ENCODE measurements around the gene REC114.

The REC114 gene

DNA sequence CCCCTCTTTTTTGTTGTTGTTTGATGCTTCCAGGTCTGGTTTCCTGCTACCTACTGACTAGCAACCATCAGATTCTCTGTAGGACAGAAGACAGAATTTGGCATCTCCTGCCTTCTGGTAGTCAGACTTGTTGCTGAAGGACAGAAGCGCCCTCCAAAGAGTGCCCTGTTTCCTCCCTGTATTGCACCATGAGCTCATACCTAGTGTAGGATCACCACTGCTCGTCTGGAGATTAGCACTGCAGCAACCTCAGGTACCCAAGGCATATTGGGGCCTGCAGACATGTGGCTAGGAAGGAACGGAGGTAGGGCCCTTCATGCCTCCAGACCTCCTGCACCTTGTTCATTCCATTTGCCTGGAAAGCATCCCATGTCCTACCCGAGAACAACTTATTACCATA is 112.1 kb downstream of the REC114 start:
- TF ChIP-seq, protein P1, sequence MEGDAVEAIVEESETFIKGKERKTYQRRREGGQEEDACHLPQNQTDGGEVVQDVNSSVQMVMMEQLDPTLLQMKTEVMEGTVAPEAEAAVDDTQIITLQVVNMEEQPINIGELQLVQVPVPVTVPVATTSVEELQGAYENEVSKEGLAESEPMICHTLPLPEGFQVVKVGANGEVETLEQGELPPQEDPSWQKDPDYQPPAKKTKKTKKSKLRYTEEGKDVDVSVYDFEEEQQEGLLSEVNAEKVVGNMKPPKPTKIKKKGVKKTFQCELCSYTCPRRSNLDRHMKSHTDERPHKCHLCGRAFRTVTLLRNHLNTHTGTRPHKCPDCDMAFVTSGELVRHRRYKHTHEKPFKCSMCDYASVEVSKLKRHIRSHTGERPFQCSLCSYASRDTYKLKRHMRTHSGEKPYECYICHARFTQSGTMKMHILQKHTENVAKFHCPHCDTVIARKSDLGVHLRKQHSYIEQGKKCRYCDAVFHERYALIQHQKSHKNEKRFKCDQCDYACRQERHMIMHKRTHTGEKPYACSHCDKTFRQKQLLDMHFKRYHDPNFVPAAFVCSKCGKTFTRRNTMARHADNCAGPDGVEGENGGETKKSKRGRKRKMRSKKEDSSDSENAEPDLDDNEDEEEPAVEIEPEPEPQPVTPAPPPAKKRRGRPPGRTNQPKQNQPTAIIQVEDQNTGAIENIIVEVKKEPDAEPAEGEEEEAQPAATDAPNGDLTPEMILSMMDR (IDR thresholded peaks at IDR 0.05), result no peak
- no peak overlapping the region for H3K4me3 Mint-ChIP-seq
- peaks cover 19% of the 10 kb centered on the region for H3K4me1 Mint-ChIP-seq
- peaks cover 30% of the 10 kb centered on the region for H3K36me3 Mint-ChIP-seq (ENCODE audit: low read depth)
- H3K27ac Mint-ChIP-seq, result peak overlapping the region; percentile 1
- H3K27me3 Mint-ChIP-seq (ENCODE audit: low read depth, poor library complexity), result no peaks in the 10 kb centered on the region
- no peaks in the 10 kb centered on the region for H3K9me3 Mint-ChIP-seq
- DNase-seq, result no peak

DNA sequence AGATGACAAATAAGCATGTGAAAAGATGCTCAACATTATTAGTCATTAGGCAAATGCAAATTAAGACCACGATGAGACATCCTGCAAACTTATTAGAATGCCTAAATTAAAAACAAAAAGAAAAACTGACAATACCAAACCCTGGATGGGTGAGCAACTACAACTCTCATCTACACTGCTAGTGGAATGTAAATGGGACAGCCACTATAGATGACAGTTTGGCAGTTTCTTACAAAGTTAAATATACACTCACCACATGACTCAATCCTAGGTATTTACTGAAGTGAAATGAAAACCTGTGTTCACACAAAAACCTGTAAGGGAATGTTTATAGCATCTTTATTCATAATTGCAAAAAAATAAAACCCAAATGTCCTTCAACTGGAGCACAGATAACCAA is 115.6 kb downstream of the REC114 start:
- no peak for DNase-seq
- no peaks in the 10 kb centered on the region for H3K9me3 Mint-ChIP-seq
- TF ChIP-seq, protein P1 (IDR thresholded peaks at IDR 0.05), result no peak
- H3K27ac Mint-ChIP-seq, result no peak overlapping the region
- H3K36me3 Mint-ChIP-seq (ENCODE audit: low read depth), result peaks cover 46% of the 10 kb centered on the region
- H3K4me1 Mint-ChIP-seq, result peaks cover 19% of the 10 kb centered on the region
- no peaks in the 10 kb centered on the region for H3K27me3 Mint-ChIP-seq (ENCODE audit: low read depth, poor library complexity)
- H3K4me3 Mint-ChIP-seq, result no peak overlapping the region

DNA sequence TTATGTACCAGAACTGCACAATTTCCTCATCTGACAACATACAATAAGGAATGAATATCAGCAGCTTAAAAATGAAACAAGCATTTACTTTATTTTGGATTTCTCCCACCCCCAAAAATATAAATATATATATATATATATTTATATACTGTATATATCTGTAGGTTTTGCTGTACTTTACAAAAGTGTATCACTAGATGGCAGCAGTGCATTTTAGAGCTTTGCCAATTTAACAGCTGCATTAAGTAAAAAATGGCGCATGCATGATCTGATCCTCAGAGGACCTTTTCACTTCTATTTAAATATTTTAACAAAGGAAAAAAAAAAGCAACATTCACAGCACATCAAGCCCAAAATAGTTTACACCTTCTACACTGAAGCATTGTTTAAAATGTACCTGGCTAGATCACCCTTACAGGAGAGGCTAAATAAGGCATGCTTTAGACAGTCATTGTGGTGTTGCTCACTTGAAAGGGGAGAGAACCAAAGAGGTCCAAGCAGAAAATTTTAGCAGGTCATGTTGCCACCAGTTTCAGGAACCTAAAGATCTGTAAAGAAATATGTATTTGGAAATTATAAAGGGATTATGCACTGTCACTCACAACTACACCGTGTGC is 117.6 kb downstream of the REC114 start:
- no peaks in the 10 kb centered on the region for H3K9me3 Mint-ChIP-seq
- no peak for DNase-seq
- H3K27me3 Mint-ChIP-seq (ENCODE audit: low read depth, poor library complexity), result no peaks in the 10 kb centered on the region
- H3K4me1 Mint-ChIP-seq, result peaks cover 31% of the 10 kb centered on the region
- H3K27ac Mint-ChIP-seq, result no peak overlapping the region
- peaks cover 51% of the 10 kb centered on the region for H3K36me3 Mint-ChIP-seq (ENCODE audit: low read depth)
- no peak overlapping the region for H3K4me3 Mint-ChIP-seq
- TF ChIP-seq, protein P1 (IDR thresholded peaks at IDR 0.05), result peak; percentile 57

DNA sequence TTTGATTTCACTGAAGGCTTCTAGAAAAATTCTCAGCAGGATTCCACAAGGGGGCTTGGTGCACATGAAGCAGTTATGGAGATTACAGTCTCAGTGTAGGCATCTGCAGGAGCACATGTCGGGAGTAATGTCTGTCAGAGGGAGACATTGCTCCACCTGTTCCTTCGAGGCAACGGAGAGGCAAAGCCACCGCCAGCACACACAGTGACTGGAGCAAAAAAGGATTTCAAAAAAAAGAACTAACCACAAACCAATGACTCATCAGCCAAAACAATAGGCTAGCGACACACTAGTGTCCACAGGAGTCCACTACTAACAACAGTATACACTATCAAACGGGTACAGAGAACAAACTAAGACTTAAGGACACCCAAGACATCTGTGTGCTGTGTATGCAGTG is 121.3 kb downstream of the REC114 start:
- TF ChIP-seq, protein P1 (IDR thresholded peaks at IDR 0.05), result no peak
- peaks cover 32% of the 10 kb centered on the region for H3K36me3 Mint-ChIP-seq (ENCODE audit: low read depth)
- H3K4me1 Mint-ChIP-seq, result peaks cover 48% of the 10 kb centered on the region
- no peak overlapping the region for H3K27ac Mint-ChIP-seq
- no peaks in the 10 kb centered on the region for H3K9me3 Mint-ChIP-seq
- H3K4me3 Mint-ChIP-seq, result no peak overlapping the region
- no peak for DNase-seq
- no peaks in the 10 kb centered on the region for H3K27me3 Mint-ChIP-seq (ENCODE audit: low read depth, poor library complexity)

DNA sequence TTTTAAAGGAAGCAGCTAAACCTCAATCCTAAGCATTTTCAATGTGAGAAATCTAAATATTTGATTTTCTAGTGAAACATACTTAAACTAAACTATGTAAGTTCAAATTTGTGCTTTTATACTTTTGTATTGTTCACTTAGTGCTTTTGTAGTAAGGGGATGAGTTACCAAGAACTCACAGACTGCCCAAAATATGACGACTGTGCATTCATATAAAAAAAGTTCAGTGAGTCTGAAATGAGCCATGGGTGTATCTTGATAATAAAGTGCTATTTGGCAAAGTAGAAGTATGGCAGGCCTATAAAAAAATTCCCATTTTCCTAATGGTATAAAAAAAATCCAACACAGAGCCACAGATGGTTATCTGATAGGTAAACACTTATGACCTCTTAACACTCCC is 124.1 kb downstream of the REC114 start:
- H3K4me3 Mint-ChIP-seq, result no peak overlapping the region
- H3K36me3 Mint-ChIP-seq (ENCODE audit: low read depth), result peaks cover 49% of the 10 kb centered on the region
- peaks cover 76% of the 10 kb centered on the region for H3K4me1 Mint-ChIP-seq
- TF ChIP-seq, protein P1 (IDR thresholded peaks at IDR 0.05), result no peak
- H3K27me3 Mint-ChIP-seq (ENCODE audit: low read depth, poor library complexity), result no peaks in the 10 kb centered on the region
- no peak for DNase-seq
- no peak overlapping the region for H3K27ac Mint-ChIP-seq
- no peaks in the 10 kb centered on the region for H3K9me3 Mint-ChIP-seq

DNA sequence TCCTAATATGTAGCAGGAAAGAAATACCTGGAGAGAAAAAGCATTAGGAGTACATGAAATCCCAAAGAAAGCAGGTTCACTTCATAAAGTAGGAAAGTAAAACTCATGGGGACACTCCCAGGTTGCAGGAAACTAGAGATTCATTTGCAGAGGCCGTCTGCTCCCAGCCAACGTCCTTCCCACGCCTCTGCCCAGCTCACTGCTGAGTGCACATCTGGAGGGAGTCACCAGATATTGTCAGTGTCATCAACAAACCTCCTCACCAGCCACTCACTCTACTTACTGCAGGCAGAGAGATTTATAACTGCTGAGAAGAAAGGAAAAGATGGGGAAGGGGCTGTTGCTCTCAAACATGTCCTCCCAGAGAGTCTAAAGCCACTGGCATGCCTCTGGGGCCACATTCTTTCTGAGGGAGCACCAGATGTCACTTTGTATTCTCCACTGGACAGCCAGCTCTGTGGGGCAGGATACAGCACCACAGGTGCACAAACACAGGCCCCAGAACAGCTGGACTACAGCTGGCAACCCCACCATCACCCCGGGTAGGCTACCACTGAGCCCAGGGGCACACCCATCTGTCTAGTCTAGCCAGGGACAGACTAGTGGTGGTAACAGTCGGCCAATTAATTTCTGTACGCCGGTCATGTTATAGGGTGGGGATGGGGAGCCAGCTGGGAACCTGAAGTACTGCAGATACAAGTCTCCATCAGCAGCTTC is 125.8 kb downstream of the REC114 start:
- DNase-seq, result no peak
- H3K9me3 Mint-ChIP-seq, result no peaks in the 10 kb centered on the region
- no peak overlapping the region for H3K4me3 Mint-ChIP-seq
- TF ChIP-seq, protein P1 (IDR thresholded peaks at IDR 0.05), result no peak
- H3K4me1 Mint-ChIP-seq, result peaks cover 93% of the 10 kb centered on the region
- H3K27me3 Mint-ChIP-seq (ENCODE audit: low read depth, poor library complexity), result no peaks in the 10 kb centered on the region
- H3K36me3 Mint-ChIP-seq (ENCODE audit: low read depth), result peaks cover 51% of the 10 kb centered on the region
- H3K27ac Mint-ChIP-seq, result no peak overlapping the region

Data from nephron progenitor cell (in vitro differentiated cells).